Measurements from ENCODE around the gene LCN10. TPM values are rescaled to one million over a fixed set of nuclear protein-coding genes. Genes with fewer than 3 reads are reported as not detected.

Gene LCN10
- total and polyA plus RNA-seq, 2 of the 13 experiments (the other 11 are each of a cell fraction or from before 2014, with no cell fraction given) = 0.53 to 0.61 TPM

DNA sequence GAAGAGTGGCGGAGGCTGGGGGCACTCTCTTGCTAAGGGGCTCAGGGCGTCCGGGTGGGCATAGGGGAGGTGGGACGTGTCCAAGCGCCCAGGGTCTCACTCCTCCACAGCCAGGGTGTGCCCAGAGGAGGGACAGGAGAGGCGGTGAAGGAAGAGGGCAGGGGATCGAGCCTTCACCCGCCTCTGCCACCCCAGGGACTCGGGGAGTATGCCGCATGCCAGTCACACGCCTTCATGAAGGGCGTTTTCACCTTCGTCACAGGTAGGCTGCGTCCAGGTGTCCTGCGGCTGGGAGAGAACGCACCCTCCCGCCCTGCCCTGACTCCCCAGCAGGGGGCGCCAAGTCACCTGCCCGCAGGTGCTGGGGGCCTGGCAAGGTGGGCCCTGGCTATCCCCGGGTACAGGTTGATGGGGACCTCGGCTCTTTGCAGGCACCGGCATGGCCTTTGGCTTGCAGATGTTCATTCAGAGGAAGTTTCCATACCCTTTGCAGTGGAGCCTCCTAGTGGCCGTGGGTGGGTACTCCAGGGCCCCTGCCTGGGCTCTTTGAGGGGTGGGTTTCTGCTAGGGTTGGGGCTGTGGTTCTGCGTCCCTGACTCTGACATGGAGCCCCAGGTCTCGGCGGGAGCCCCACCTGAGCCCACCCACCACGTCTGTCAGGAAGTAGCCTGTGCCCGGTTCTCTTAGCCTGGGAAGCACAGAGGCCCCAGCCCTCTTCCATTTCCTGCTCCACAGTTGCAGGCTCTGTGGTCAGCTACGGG, 49.0 kb upstream of the LCN10 start (continued):
- TF ChIP-seq ZBTB7B (CRISPR knock-in tag; IDR thresholded peaks at IDR 0.05) = peak; percentile 54; the same call in 1 of the 2 replicates
- TF ChIP-seq ZBTB4 (CRISPR knock-in tag; IDR thresholded peaks at IDR 0.05; ENCODE audit: borderline replicate concordance) = 0 out of 2 replicates have a peak, but pooled peaks have one; percentile 32
- TF ChIP-seq ZNF12 (CRISPR knock-in tag; IDR thresholded peaks at IDR 0.05) = no peak
- TF ChIP-seq ATF7 (IDR thresholded peaks at IDR 0.05) = no peak
- no peak for TF ChIP-seq ATF7 (CRISPR knock-in tag; IDR thresholded peaks at IDR 0.05)
- TF ChIP-seq RBAK (CRISPR knock-in tag; IDR thresholded peaks at IDR 0.05) = no peak
- TF ChIP-seq ZNF841 (CRISPR knock-in tag; IDR thresholded peaks at IDR 0.05; ENCODE audit: borderline replicate concordance) = no peak
- peak; percentile 23; the same call in 1 of the 2 replicates for TF ChIP-seq POLR2G (IDR thresholded peaks at IDR 0.05; ENCODE audit: low read depth, low read length)
- no peak for TF ChIP-seq ZNF138 (CRISPR knock-in tag; IDR thresholded peaks at IDR 0.05; ENCODE audit: low read depth)
- TF ChIP-seq CHD4 (IDR thresholded peaks at IDR 0.05; ENCODE audit: borderline replicate concordance, low read length) = no peak; the same call in 1 of the 2 replicates
- TF ChIP-seq ZNF468 (CRISPR knock-in tag; IDR thresholded peaks at IDR 0.05) = no peak
- no peak for TF ChIP-seq ZNF75D (CRISPR knock-in tag; IDR thresholded peaks at IDR 0.05; ENCODE audit: borderline replicate concordance)
- TF ChIP-seq PPARG (CRISPR knock-in tag; conservative IDR thresholded peaks at IDR 0.05) = no peak
- TF ChIP-seq ZNF724P (CRISPR knock-in tag; IDR thresholded peaks at IDR 0.05; ENCODE audit: borderline replicate concordance) = peak; percentile 87
- TF ChIP-seq ZFP36L1 (CRISPR knock-in tag; IDR thresholded peaks at IDR 0.05) = no peak
- no peak for TF ChIP-seq FLYWCH1 (CRISPR knock-in tag; IDR thresholded peaks at IDR 0.05)
- peak; percentile 66; the same call in 1 of the 2 replicates for TF ChIP-seq SNAPC2 (CRISPR knock-in tag; IDR thresholded peaks at IDR 0.05)
- TF ChIP-seq RCOR2 (CRISPR knock-in tag; IDR thresholded peaks at IDR 0.05) = no peak
- no peak; the same call in 1 of the 2 replicates for TF ChIP-seq ZNF567 (CRISPR knock-in tag; IDR thresholded peaks at IDR 0.05; ENCODE audit: borderline replicate concordance)
- TF ChIP-seq WIZ (CRISPR knock-in tag; IDR thresholded peaks at IDR 0.05) = peak; percentile 66; the same call in 1 of the 2 replicates
- no peak for TF ChIP-seq ZNF704 (CRISPR knock-in tag; IDR thresholded peaks at IDR 0.05; ENCODE audit: borderline replicate concordance)
- no peak for TF ChIP-seq ZMAT3 (CRISPR knock-in tag; conservative IDR thresholded peaks at IDR 0.05)
- peak; percentile 55 for TF ChIP-seq ZNF18 (CRISPR knock-in tag; IDR thresholded peaks at IDR 0.05; ENCODE audit: insufficient replicate concordance)
- TF ChIP-seq PAWR (CRISPR knock-in tag; IDR thresholded peaks at IDR 0.05; ENCODE audit: borderline replicate concordance) = no peak
- TF ChIP-seq IRX3 (CRISPR knock-in tag; IDR thresholded peaks at IDR 0.05; ENCODE audit: borderline replicate concordance, low read depth) = no peak
